ENCODE measurements around the gene CSMD2.

- TF ChIP-seq, protein P1, sequence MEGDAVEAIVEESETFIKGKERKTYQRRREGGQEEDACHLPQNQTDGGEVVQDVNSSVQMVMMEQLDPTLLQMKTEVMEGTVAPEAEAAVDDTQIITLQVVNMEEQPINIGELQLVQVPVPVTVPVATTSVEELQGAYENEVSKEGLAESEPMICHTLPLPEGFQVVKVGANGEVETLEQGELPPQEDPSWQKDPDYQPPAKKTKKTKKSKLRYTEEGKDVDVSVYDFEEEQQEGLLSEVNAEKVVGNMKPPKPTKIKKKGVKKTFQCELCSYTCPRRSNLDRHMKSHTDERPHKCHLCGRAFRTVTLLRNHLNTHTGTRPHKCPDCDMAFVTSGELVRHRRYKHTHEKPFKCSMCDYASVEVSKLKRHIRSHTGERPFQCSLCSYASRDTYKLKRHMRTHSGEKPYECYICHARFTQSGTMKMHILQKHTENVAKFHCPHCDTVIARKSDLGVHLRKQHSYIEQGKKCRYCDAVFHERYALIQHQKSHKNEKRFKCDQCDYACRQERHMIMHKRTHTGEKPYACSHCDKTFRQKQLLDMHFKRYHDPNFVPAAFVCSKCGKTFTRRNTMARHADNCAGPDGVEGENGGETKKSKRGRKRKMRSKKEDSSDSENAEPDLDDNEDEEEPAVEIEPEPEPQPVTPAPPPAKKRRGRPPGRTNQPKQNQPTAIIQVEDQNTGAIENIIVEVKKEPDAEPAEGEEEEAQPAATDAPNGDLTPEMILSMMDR (IDR thresholded peaks at IDR 0.05), result no peak
- no peak for TF ChIP-seq POLR2AphosphoS5 (IDR thresholded peaks at IDR 0.05)
Observed at GRCh38 chr1:33837635-33838034, 327.4 kb downstream of the CSMD2 start.

All from transverse colon (tissue), 4 donors.